Epidermal melanocyte (primary cell): ENCODE measurements around the gene MRGPRF.

Experiments
- DNase-seq: peaks from one replicate; pipeline ENCODE4 v3.0.0; 2011; ENCODE audit warnings: low spot score; ENCODE audit not compliant: insufficient read length

Gene MRGPRF

GRCh38 chr11:69022260-69022659, 9.2 kb upstream of the MRGPRF start:
- DNase-seq, result no peak

- no peak for DNase-seq
These were observed 5.9 kb upstream of the MRGPRF start for GRCh38 chr11:69018924-69019323.

GRCh38 chr11:69017951-69018350, 4.9 kb upstream of the MRGPRF start:
- no peak for DNase-seq

- no peak for DNase-seq
These were observed 2.0 kb upstream of the MRGPRF start for GRCh38 chr11:69014898-69015549.

- DNase-seq, result no peak
These were observed 1.2 kb upstream of the MRGPRF start for GRCh38 chr11:69014084-69014851.

GRCh38 chr11:69012092-69013008, 696 bp downstream of the MRGPRF start:
- no peak for DNase-seq

- no peak for DNase-seq
These were observed 1.4 kb downstream of the MRGPRF start for GRCh38 chr11:69011624-69012091.

- DNase-seq, result peak; percentile 89
These were observed 2.0 kb downstream of the MRGPRF start for GRCh38 chr11:69010964-69011623.

- DNase-seq, result no peak
These were observed 2.6 kb downstream of the MRGPRF start for GRCh38 chr11:69010361-69010891.

GRCh38 chr11:69009441-69010211, 3.4 kb downstream of the MRGPRF start:
- no peak for DNase-seq

GRCh38 chr11:69008737-69009440, 4.2 kb downstream of the MRGPRF start:
- DNase-seq, result peak; percentile 91

- DNase-seq, result no peak
These were observed 5.1 kb downstream of the MRGPRF start for GRCh38 chr11:69007975-69008381.

- DNase-seq, result no peak
These were observed 6.2 kb downstream of the MRGPRF start for GRCh38 chr11:69006816-69007215.

GRCh38 chr11:69005631-69006368, 7.2 kb downstream of the MRGPRF start:
- DNase-seq, result no peak

- no peak for DNase-seq
These were observed 7.8 kb downstream of the MRGPRF start for GRCh38 chr11:69005183-69005630.

- DNase-seq, result no peak
These were observed 8.4 kb downstream of the MRGPRF start for GRCh38 chr11:69004411-69005182.

GRCh38 chr11:69003866-69004367, 9.1 kb downstream of the MRGPRF start:
- no peak for DNase-seq
